Measurements from ENCODE around the gene GLRX. TPM values are rescaled to one million over a fixed set of nuclear protein-coding genes. Genes with fewer than 3 reads are reported as not detected.
A peak's percentile ranks its signal among the peaks of the same experiment; 100 is the strongest.

The GLRX gene
- total RNA-seq, 1 donor from 2014 or later, result 26.0 TPM

- DNase-seq, result no peak
Observed at GRCh38 chr5:95808686-95809413, 13.7 kb downstream of the GLRX start.

GRCh38 chr5:95808013-95808685 is 14.4 kb downstream of the GLRX start:
- DNase-seq, result no peak

- DNase-seq, result no peak
Observed at GRCh38 chr5:95806687-95807086, 15.8 kb downstream of the GLRX start.

- DNase-seq, result no peak
Observed at GRCh38 chr5:95804736-95805539, 17.6 kb downstream of the GLRX start.

- DNase-seq, result no peak
Observed at GRCh38 chr5:95803271-95804148, 19.0 kb downstream of the GLRX start.

- no peak for DNase-seq
Observed at GRCh38 chr5:95801961-95802360, 20.6 kb downstream of the GLRX start.

GRCh38 chr5:95801532-95801931 is 21.0 kb downstream of the GLRX start:
- no peak for DNase-seq

- DNase-seq, result no peak
Observed at GRCh38 chr5:95800553-95800952, 22.0 kb downstream of the GLRX start.

DNA sequence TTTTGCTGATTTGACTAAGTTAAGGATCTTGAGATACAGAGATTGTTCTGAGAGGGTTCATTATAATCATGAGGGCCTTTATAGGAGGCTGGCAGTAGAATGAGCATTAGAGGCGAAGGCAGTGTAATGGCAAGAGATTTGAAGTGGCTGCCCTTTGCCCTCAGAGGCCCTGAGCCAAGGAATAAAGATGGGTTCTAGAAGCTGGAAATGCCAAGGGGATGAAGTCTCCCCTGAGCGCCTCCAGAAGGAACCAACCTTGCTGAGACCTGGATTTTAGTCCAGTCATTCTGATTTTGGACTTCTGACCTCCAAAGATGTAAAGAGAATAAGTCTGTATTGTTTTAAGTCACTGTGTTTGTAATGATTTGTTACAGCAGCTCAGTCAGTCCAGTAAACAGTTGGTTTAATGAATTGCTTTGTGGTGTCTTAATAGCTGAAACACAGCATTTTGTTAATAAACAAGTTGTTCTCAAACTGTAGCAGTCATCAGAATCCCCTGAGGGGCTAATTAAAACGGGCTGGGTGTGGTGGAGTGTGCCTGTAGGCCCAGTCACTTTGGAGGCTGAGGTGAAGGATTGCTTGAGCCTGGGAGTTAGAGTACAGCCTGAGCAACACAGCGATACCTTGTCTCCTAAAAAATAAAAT is 23.2 kb downstream of the GLRX start:
- DNase-seq, result no peak

DNA sequence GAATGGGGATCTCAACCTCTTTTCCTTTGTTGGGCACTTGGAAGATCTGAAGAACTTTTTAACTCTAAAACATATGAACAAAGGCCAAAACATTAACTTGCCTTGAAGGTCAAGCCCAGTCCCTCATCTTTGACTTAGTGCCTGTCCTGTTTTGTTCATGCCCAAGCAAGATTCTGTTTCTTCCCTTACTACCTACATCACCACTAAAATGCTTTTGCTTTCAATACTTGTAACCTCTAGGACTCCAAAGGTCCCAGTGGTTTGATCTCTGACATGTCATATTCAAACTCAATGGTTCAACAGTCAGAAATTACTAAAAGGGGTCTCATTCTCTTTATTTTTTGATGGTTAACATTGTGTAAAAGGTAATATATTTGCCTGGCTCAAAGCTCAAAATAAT is 24.0 kb downstream of the GLRX start:
- no peak for DNase-seq

- DNase-seq, result no peak
Observed at GRCh38 chr5:95798048-95798447, 24.5 kb downstream of the GLRX start.

- DNase-seq, result no peak
Observed at GRCh38 chr5:95797301-95797700, 25.2 kb downstream of the GLRX start.

GRCh38 chr5:95794070-95794516 is 28.4 kb downstream of the GLRX start:
- DNase-seq, result no peak

DNA sequence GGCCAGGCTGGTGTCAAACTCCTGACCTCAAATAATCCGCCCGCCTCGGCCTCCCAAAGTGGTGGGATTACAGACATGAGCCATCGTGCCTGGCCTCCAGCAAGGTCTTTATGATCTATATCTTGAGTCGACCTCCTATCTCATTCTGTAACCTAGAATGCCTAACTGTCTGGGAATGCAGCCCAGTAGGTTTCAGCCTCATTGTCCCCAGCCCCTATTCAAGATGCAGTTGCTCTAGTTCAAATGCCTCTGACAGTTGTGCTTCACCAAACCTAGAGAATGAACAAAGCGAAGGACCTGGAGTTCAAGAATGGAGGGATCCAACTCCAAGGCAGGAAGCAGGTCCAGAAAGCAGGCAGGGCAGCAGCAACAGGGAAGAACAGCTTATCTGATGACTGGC is 30.8 kb downstream of the GLRX start:
- DNase-seq, result no peak

DNA sequence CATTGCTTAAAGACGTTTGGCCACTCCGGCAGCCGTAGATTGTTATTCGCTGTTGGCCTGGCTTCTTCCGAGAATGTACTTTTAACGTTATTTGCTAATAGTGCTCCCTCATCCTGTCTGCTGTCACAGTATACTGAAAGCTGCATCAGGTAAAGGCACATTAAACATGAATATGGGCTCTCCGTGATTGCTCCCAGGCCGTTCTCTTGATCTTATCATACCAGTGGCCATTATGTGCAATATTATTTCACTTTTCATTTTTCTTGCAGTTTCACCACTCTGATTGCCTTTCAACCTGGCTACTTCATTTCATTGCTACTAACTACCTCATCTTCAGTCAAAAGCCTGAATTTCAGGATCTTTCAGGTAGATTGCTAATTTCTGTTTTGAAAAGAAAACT is 34.0 kb downstream of the GLRX start:
- no peak for DNase-seq

GRCh38 chr5:95786821-95787418 is 35.6 kb downstream of the GLRX start:
- no peak for DNase-seq

DNA sequence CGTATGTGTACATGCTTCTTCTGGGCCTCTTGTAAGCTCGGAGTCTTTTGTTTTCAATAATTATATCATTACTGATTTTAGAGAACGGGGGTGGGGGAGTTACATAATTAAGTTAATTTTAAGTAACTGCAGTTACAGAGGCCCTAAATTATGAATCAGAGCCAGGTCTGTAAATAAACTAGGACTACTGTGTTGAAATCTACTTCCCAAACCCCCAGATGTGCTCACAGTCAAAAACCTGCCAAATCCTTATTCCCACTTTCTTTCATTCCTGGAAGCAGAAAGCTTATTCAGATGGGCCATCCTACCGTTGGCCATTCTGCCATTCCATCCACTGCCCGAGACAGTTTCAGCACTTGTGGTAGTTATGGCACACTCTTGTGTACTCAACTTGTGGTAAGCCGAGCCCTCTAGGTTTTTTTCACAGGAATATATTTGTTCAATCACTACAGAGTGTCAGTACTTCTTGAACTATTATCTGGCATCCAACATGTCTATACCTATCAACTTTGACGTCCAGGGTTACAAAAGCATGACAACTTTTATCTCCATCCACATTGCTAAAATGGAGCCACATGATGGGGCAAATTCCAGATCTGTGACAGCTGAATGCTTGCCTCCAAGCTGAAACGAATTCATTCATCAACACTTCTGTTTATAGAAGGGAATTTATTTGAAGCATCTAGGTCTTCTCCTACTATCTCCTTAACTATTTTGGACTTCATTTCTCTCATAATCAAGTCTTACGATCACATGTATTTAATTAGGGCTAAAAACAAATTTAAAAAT is 37.8 kb downstream of the GLRX start:
- no peak for DNase-seq

DNA sequence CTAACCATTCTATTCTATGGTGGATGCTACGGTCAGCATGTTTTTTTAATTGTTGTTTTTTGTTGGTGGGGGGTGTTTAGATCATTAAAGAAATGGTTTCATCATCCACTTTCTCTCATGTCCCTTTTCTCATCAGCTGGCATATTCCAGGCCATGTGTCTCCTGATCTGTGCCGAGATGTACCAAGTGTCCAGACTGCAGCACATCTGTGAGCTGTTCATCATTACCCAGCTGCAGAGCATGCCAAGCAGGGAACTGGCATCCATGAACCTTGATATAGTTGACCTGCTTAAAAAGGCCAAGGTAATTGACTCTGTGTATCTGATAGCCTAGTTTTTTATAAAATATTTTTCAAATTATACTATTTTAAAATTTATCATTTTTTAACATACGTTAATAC is 38.9 kb downstream of the GLRX start:
- no peak for DNase-seq

DNA sequence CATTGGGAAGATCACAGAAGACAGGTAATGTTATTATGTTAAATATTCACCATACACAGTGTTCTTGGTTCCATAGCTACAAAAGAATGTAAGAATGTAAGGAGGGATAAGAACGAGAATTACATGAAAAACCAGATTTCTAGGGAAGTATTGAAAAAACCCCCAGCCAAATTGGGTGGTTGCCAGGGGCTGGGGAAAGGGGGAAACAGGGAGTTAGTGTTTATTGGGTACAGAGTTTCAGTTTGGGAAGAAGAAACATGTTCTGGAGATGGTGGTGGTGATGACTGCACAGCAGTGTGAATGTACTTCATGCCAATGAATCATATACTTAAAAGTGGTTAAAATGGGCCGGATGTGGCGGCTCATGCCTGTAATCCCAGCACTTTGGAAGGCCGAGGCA is 40.3 kb downstream of the GLRX start:
- no peak for DNase-seq

DNA sequence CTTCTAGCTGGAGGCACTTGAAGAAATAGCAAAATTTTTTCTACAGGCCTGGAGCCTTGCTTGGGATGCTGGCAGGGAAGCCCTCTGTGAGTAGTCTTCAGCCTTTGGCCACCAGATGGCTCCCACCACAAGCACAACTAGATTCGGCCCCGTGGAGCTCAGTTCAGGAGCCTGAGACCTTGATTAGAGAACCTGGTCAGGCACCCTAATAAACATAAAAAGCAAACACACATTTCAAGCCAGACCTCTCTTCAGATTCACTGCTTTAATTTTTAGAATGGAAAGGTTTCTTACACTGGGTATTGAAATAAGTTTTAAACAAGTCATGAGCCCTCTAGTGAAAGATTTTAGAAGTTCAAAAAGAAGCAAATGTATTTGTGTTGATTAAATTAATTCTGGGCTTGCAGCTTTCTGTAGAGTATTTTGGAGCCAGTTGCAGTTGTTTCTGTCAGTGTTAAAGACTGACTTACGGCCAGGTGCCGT is 41.4 kb downstream of the GLRX start:
- peak; percentile 90 for DNase-seq

GRCh38 chr5:95780597-95780996 is 41.9 kb downstream of the GLRX start:
- no peak for DNase-seq

Measured in dermis blood vessel endothelial cell (primary cell).